HL-60 (cell line): ENCODE measurements around the gene RHAG.

Source experiments
- DNase-seq, 2 experiments: peaks; one replicate each; pipeline ENCODE4 v3.0.0-alpha.2; 2010 to 2020; ENCODE audit warnings: low read depth in 1 of 2, low spot score in 1 of 2
- H3K27ac ChIP-seq: fragments of 250-450 bp; sonication (Bioruptor Pico); replicated peaks from 2 replicates; pipeline ENCODE4 v1.5.1; 2020; ENCODE audit warnings: mild to moderate bottlenecking, moderate library complexity
- H3K27me3 ChIP-seq: fragments of 250-450 bp; sonication (Bioruptor Pico); 2 replicates; pipeline ENCODE4 v1.5.1; 2021; ENCODE audit warnings: mild to moderate bottlenecking, moderate library complexity; ENCODE audit not compliant: insufficient read depth, poor library complexity, severe bottlenecking
- H3K4me3 ChIP-seq: replicated peaks from 2 replicates; pipeline ENCODE4 v1.5.1; 2011; ENCODE audit warnings: mild to moderate bottlenecking, control low read depth, low read length; ENCODE audit not compliant: insufficient read depth
- CTCF ChIP-seq: IDR thresholded peaks from one replicate; pipeline ENCODE4 v1.5.1; 2011; ENCODE audit warnings: low read length, control low read depth, inconsistent platforms; ENCODE audit not compliant: insufficient read depth
- GABPA ChIP-seq: IDR thresholded peaks from 2 replicates; pipeline ENCODE4 v1.6.1; 2012; ENCODE audit warnings: low read depth
- POLR2AphosphoS5 ChIP-seq: IDR thresholded peaks from 2 replicates; pipeline ENCODE4 v1.6.1; 2012; ENCODE audit warnings: low read depth
- SPI1 ChIP-seq: IDR thresholded peaks from 2 replicates; pipeline ENCODE4 v1.6.1; 2012; ENCODE audit warnings: low read depth, mild to moderate bottlenecking, borderline replicate concordance
- TF ChIP-seq, protein P1 (sequence below): IDR thresholded peaks from 2 replicates; pipeline ENCODE4 v1.6.1; 2012; ENCODE audit warnings: low read depth; ENCODE audit not compliant: insufficient replicate concordance

RHAG gene

GRCh38 chr6:49646130-49646824 lies 9.6 kb upstream of the RHAG start:
- TF ChIP-seq, protein P1, sequence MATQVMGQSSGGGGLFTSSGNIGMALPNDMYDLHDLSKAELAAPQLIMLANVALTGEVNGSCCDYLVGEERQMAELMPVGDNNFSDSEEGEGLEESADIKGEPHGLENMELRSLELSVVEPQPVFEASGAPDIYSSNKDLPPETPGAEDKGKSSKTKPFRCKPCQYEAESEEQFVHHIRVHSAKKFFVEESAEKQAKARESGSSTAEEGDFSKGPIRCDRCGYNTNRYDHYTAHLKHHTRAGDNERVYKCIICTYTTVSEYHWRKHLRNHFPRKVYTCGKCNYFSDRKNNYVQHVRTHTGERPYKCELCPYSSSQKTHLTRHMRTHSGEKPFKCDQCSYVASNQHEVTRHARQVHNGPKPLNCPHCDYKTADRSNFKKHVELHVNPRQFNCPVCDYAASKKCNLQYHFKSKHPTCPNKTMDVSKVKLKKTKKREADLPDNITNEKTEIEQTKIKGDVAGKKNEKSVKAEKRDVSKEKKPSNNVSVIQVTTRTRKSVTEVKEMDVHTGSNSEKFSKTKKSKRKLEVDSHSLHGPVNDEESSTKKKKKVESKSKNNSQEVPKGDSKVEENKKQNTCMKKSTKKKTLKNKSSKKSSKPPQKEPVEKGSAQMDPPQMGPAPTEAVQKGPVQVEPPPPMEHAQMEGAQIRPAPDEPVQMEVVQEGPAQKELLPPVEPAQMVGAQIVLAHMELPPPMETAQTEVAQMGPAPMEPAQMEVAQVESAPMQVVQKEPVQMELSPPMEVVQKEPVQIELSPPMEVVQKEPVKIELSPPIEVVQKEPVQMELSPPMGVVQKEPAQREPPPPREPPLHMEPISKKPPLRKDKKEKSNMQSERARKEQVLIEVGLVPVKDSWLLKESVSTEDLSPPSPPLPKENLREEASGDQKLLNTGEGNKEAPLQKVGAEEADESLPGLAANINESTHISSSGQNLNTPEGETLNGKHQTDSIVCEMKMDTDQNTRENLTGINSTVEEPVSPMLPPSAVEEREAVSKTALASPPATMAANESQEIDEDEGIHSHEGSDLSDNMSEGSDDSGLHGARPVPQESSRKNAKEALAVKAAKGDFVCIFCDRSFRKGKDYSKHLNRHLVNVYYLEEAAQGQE: no peak
- no peak for TF ChIP-seq GABPA
- TF ChIP-seq POLR2AphosphoS5: no peak
- TF ChIP-seq SPI1: no peak
- no peak for TF ChIP-seq CTCF

DNA sequence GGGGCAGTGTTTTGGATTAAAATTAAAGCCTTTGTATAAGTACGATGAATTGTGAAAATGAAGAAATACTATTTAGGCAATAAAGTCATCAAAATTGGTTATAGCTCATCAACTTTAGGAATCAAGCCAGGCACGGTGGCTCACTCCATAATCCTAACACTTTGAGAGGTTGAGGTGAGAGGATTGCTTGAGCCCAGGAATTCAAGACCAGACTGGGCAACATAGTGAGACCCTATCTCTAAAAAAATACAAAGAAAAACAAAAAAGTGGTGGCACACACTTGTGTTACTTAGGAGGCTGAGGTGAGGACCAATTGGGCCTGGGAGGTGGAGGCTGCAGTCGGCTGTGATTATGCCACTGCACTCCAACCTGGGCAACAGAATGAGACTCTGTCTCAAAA lies 8.5 kb upstream of the RHAG start:
- no peak for DNase-seq
- Histone ChIP-seq H3K27ac (no peak overlapping the region), H3K27me3 (no peaks in the 10 kb centered on the region), H3K4me3 (no peak overlapping the region)
- no peak for TF ChIP-seq GABPA
- TF ChIP-seq POLR2AphosphoS5: no peak
- no peak for TF ChIP-seq CTCF
- TF ChIP-seq SPI1: no peak
- TF ChIP-seq, protein P1: no peak

More at GRCh38 chr6:49646130-49646824, 9.6 kb upstream of the RHAG start:
- DNase-seq: no peak
- H3K27me3 ChIP-seq: no peaks in the 10 kb centered on the region
- no peak overlapping the region for H3K4me3 ChIP-seq
- no peak overlapping the region for H3K27ac ChIP-seq

GRCh38 chr6:49639177-49639817 lies 2.7 kb upstream of the RHAG start:
- no peak overlapping the region for H3K4me3 ChIP-seq
- H3K27me3 ChIP-seq: no peaks in the 10 kb centered on the region
- no peak for TF ChIP-seq CTCF
- TF ChIP-seq, protein P1: no peak
- TF ChIP-seq SPI1: no peak
- no peak for TF ChIP-seq GABPA
- no peak for TF ChIP-seq POLR2AphosphoS5
- no peak overlapping the region for H3K27ac ChIP-seq
- no peak for DNase-seq
